Measurements from ENCODE around the gene MPO. TPM values are rescaled to one million over a fixed set of nuclear protein-coding genes. Genes with fewer than 3 reads are reported as not detected.

MPO gene
- total RNA-seq, 1 experiment from 2014 or later: not detected

DNA sequence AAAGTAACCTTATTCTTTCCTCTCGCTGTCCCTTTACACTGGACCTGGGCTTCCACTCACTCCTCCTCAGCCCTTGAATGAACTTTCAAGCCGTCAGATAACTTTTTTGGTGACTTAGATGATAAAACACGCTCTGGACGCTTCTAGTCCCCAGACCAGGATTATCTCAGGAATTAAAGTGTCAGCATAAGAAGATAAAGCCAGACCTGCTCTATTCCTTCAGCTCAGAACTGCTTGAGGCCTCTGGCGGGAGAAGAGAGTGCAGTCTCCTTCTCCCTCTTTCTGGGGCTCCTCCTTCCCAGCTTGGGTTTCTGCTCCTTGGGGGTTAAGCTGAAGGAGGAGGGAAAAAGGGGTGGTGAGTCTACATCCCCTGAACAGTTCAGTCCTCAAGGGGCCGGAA is 35.8 kb downstream of the MPO start (continued):
- TF ChIP-seq NR2C2 (CRISPR knock-in tag; IDR thresholded peaks at IDR 0.05) (no peak), SP1 (CRISPR knock-in tag; conservative IDR thresholded peaks at IDR 0.05) (no peak), MXD4 (CRISPR knock-in tag; IDR thresholded peaks at IDR 0.05; ENCODE audit: borderline replicate concordance) (no peak), E2F5 (CRISPR knock-in tag; IDR thresholded peaks at IDR 0.05) (no peak), TP53 (CRISPR knock-in tag; IDR thresholded peaks at IDR 0.05) (no peak), GRHL2 (CRISPR knock-in tag; IDR thresholded peaks at IDR 0.05; ENCODE audit: insufficient replicate concordance, severe bottlenecking) (no peak), GTF2I (CRISPR knock-in tag; conservative IDR thresholded peaks at IDR 0.05) (no peak), ZNF317 (CRISPR knock-in tag; IDR thresholded peaks at IDR 0.05; ENCODE audit: borderline replicate concordance, low read depth) (no peak)
- TF ChIP-seq, protein P1, sequence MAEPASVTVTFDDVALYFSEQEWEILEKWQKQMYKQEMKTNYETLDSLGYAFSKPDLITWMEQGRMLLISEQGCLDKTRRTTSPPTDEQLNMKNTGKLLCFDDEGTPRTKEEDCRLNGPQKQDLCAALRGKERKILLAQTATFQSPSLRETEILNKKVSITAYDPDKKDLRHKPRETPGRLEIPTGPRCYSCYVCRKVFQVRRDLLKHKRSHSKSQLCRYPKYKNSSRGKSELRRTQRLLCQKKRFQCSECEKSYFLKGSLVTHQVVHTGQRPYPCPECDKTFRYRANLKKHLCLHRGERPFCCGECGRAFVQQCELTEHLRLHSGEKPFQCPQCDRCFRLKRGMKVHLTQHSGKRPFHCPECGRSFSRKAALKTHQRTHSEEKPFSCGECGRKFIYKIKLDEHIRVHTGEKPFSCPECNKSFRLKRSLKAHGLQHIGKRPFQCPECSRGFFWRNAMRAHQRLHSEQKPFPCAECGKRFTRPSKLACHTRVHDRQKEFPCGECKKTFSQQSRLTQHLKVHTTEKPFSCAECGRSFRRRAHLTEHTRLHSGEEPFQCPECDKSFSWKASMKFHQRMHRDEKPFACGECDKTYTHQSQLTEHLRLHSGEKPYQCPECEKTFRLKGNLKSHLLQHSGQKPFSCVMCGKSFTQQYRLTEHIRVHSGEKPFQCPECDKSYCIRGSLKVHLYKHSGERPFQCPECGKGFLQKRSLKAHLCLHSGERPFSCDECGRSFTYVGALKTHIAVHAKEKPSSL (CRISPR knock-in tag; conservative IDR thresholded peaks at IDR 0.05): no peak
- TF ChIP-seq, protein P2, sequence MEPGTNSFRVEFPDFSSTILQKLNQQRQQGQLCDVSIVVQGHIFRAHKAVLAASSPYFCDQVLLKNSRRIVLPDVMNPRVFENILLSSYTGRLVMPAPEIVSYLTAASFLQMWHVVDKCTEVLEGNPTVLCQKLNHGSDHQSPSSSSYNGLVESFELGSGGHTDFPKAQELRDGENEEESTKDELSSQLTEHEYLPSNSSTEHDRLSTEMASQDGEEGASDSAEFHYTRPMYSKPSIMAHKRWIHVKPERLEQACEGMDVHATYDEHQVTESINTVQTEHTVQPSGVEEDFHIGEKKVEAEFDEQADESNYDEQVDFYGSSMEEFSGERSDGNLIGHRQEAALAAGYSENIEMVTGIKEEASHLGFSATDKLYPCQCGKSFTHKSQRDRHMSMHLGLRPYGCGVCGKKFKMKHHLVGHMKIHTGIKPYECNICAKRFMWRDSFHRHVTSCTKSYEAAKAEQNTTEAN (CRISPR knock-in tag; IDR thresholded peaks at IDR 0.05): no peak

GRCh38 chr17:58242171-58242784 is 38.5 kb downstream of the MPO start:
- Mint-ChIP-seq H3K27ac (no peak overlapping the region), H3K27me3 (ENCODE audit: low read depth) (peaks cover 87% of the 10 kb centered on the region), H3K36me3 (no peaks in the 10 kb centered on the region), H3K4me1 (peaks cover 4% of the 10 kb centered on the region; the same call in 1 of the 2 replicates), H3K4me3 (no peak overlapping the region), H3K9me3 (no peaks in the 10 kb centered on the region)
- ATAC-seq: peak; percentile 83
- POLR2A ChIA-PET: no interaction called here
- DNase-seq (ENCODE audit: low spot score): peak; percentile 50
- no peak for TF ChIP-seq ZNF396 (CRISPR knock-in tag; IDR thresholded peaks at IDR 0.05; ENCODE audit: borderline replicate concordance)
- TF ChIP-seq, protein P3, sequence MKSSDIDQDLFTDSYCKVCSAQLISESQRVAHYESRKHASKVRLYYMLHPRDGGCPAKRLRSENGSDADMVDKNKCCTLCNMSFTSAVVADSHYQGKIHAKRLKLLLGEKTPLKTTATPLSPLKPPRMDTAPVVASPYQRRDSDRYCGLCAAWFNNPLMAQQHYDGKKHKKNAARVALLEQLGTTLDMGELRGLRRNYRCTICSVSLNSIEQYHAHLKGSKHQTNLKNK (CRISPR knock-in tag; IDR thresholded peaks at IDR 0.05): no peak
- CTCF ChIA-PET: interaction anchor here (0.7 to 1.4 kb wide), 4 partner anchors 10 to 175 kb away, joined by 3 to 4 read pairs (median 4); partner anchors contain the start of gene RNF43

- ATAC-seq: no peak
- no peaks in the 10 kb centered on the region for H3K4me1 Mint-ChIP-seq
- DNase-seq (ENCODE audit: low spot score): no peak
These were observed 40.7 kb downstream of the MPO start for GRCh38 chr17:58239987-58240386.

More at GRCh38 chr17:58239987-58240386, 40.7 kb downstream of the MPO start:
- no peak overlapping the region for H3K4me3 Mint-ChIP-seq
- TF ChIP-seq CREM (CRISPR knock-in tag; IDR thresholded peaks at IDR 0.05) (no peak), HMGXB4 (CRISPR knock-in tag; IDR thresholded peaks at IDR 0.05) (no peak), NR1H2 (CRISPR knock-in tag; IDR thresholded peaks at IDR 0.05) (no peak), NFE2L1 (CRISPR knock-in tag; IDR thresholded peaks at IDR 0.05) (no peak), ZNF219 (CRISPR knock-in tag; IDR thresholded peaks at IDR 0.05; ENCODE audit: borderline replicate concordance) (no peak), SMAD3 (CRISPR knock-in tag; IDR thresholded peaks at IDR 0.05; ENCODE audit: borderline replicate concordance) (no peak), TEAD1 (CRISPR knock-in tag; IDR thresholded peaks at IDR 0.05) (no peak)
- TF ChIP-seq, protein P1 (CRISPR knock-in tag; conservative IDR thresholded peaks at IDR 0.05): no peak
- TF ChIP-seq, protein P4, sequence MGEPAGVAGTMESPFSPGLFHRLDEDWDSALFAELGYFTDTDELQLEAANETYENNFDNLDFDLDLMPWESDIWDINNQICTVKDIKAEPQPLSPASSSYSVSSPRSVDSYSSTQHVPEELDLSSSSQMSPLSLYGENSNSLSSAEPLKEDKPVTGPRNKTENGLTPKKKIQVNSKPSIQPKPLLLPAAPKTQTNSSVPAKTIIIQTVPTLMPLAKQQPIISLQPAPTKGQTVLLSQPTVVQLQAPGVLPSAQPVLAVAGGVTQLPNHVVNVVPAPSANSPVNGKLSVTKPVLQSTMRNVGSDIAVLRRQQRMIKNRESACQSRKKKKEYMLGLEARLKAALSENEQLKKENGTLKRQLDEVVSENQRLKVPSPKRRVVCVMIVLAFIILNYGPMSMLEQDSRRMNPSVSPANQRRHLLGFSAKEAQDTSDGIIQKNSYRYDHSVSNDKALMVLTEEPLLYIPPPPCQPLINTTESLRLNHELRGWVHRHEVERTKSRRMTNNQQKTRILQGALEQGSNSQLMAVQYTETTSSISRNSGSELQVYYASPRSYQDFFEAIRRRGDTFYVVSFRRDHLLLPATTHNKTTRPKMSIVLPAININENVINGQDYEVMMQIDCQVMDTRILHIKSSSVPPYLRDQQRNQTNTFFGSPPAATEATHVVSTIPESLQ (CRISPR knock-in tag; IDR thresholded peaks at IDR 0.05): no peak
- ChIA-PET POLR2A (no interaction called here), CTCF (no interaction called here)
- no peak overlapping the region for H3K27ac Mint-ChIP-seq
- no peaks in the 10 kb centered on the region for H3K36me3 Mint-ChIP-seq
- no peaks in the 10 kb centered on the region for H3K9me3 Mint-ChIP-seq
- peaks cover 87% of the 10 kb centered on the region for H3K27me3 Mint-ChIP-seq (ENCODE audit: low read depth)
